Stomach (tissue), 9 donors: Measurements from ENCODE around the gene KRT13. TPM values are rescaled to one million over a fixed set of nuclear protein-coding genes. Genes with fewer than 3 reads are reported as not detected.
A peak's percentile ranks its signal among the peaks of the same experiment; 100 is the strongest.

Experiments
- DNase-seq, 2 donors: peaks; one replicate each; pipeline versions ENCODE4 v3.0.0 to v3.0.0-alpha.2; 2013 to 2019
- H3K27ac ChIP-seq, 5 donors: fragments of 200-600 bp in 4 of 5; sonication (generic) in 4 of 5; one replicate each; pipeline ENCODE4 v1.5.1; 2013 to 2019; ENCODE audit warnings: mild to moderate bottlenecking in 1 of 5, moderate library complexity in 1 of 5
- H3K27me3 ChIP-seq, 3 donors: fragments of 200-600 bp; sonication (generic); one replicate each; pipeline ENCODE4 v1.5.1; 2017 to 2019; ENCODE audit warnings: mixed run types in 1 of 3
- H3K36me3 ChIP-seq, 4 donors: fragments of 200-600 bp; sonication (generic); 1 replicate in 3 of 4; 2 replicates in 1 of 4; pipeline ENCODE4 v1.5.1; 2016 to 2019
- H3K4me1 ChIP-seq, 4 donors: fragments of 200-600 bp; sonication (generic); one replicate each; pipeline ENCODE4 v1.5.1; 2016 to 2019
- H3K4me3 ChIP-seq, 4 donors: fragments of 200-600 bp; sonication (generic) in 3 of 4; one replicate each; pipeline ENCODE4 v1.5.1; 2016 to 2019; ENCODE audit warnings: mild to moderate bottlenecking in 1 of 4
- H3K9me3 ChIP-seq, 4 donors: fragments of 200-600 bp; sonication (generic); one replicate each; pipeline ENCODE4 v1.5.1; 2016 to 2019
- CTCF ChIP-seq, 7 experiments: fragments of 450-650 bp in 4 of 7; fragments of 200-600 bp in 3 of 7; sonication (generic) in 3 of 7; IDR thresholded peaks; one replicate each; pipeline ENCODE4 v1.5.1; 2016 to 2019; ENCODE audit warnings: antibody characterized with exemption in 7 of 7, control low read depth in 2 of 7, mild to moderate bottlenecking in 1 of 7
- EP300 ChIP-seq: sonication (generic); formaldehyde crosslinking; IDR thresholded peaks from one replicate; pipeline ENCODE4 v1.6.1; 2017; ENCODE audit warnings: antibody characterized with exemption
- POLR2A ChIP-seq, 4 donors: fragments of 450-650 bp; IDR thresholded peaks; one replicate each; pipeline ENCODE4 v1.6.1; 2016; ENCODE audit warnings: antibody characterized with exemption in 4 of 4, control low read depth in 2 of 4, mild to moderate bottlenecking in 1 of 4, moderate library complexity in 1 of 4
- POLR2AphosphoS5 ChIP-seq, 3 donors: sonication (generic); formaldehyde crosslinking; IDR thresholded peaks; one replicate each; pipeline ENCODE4 v1.6.1; 2016; ENCODE audit warnings: antibody characterized with exemption in 3 of 3
- WGBS, 5 donors: extraction: QIAGEN DNeasy Blood & Tissue Kit in 3 of 5; methylation state at CpG; one replicate each; pipeline versions ENCODE4 v1.1.5 to v1.1.7; 2013 to 2018; 5-methylcytosine and 5-hydroxymethylcytosine counted together
- intact Hi-C: fragments of 100-400 bp; cut with DNase I; formaldehyde crosslinking; loops from one replicate; pipeline ENCODE4 v1.15.1; 2023; ENCODE audit warnings: low total_unique reads
- polyA plus RNA-seq, 3 donors: library from polyadenylated mRNA; stranded (reverse); fragments of 200-250 nt; gene quantifications; one replicate each; pipeline ENCODE4 v1.2.3, GENCODE V29; 2013
- total RNA-seq, 5 donors: library from RNA; depleted of rRNA; stranded (reverse); fragments of >200 nt; gene quantifications; one replicate each; pipeline versions ENCODE4 v1.1.0 to v1.2.3, GENCODE V29; 2014 to 2016
- donor health status: healthy with polysubstance abuse.
- donor health status: Bipolar disorder and iron deficiency.
- donor health status: healthy.

The KRT13 gene
- total and polyA plus RNA-seq, 8 donors, result 1.1 to 12,460 (median 16.2) TPM; not detected in 1

GRCh38 chr17:41523225-41523593 is 17.8 kb upstream of the KRT13 start:
- 40 to 55% (median 53%) methylated on average over 4 of the region's 4 CpGs for WGBS, 5 donors
- no peak for DNase-seq
- Histone ChIP-seq H3K36me3 (peaks cover 0 to 20% (median 16%) of the 10 kb centered on the region in 4 donors), H3K4me1 (peaks cover 8 to 63% (median 42%) of the 10 kb centered on the region in 4 donors), H3K27me3 (peaks cover 0 to 39% (median 16%) of the 10 kb centered on the region in 3 donors), H3K9me3 (no peaks in the 10 kb centered on the region), H3K27ac (peak overlapping the region in 3 of 5 donors; percentile 49 to 73 (median 72)), H3K4me3 (no peak overlapping the region)
- no peak for TF ChIP-seq POLR2A (IDR thresholded peaks at IDR 0.05)
- no peak for TF ChIP-seq POLR2AphosphoS5 (IDR thresholded peaks at IDR 0.05)
- no peak for TF ChIP-seq EP300
- TF ChIP-seq CTCF (IDR thresholded peaks at IDR 0.05), result no peak
- intact Hi-C loops, result no loop called here

- intact Hi-C loops, result no loop called here
- no peaks in the 10 kb centered on the region for H3K9me3 ChIP-seq
- H3K36me3 ChIP-seq, result peaks cover 0 to 20% (median 16%) of the 10 kb centered on the region in 4 donors
- peaks cover 0 to 33% (median 10%) of the 10 kb centered on the region in 3 donors for H3K27me3 ChIP-seq
- peaks cover 4 to 57% (median 36%) of the 10 kb centered on the region in 4 donors for H3K4me1 ChIP-seq
- TF ChIP-seq CTCF (IDR thresholded peaks at IDR 0.05) (no peak), POLR2A (IDR thresholded peaks at IDR 0.05) (no peak), POLR2AphosphoS5 (IDR thresholded peaks at IDR 0.05) (peak in 1 of 3 donors; percentile 36), EP300 (no peak)
- DNase-seq, result peak in 1 of 2 donors; percentile 79
- WGBS, 5 donors, result 57 to 76% (median 67%) methylated on average over 10 to 12 of the region's 12 CpGs
- peak overlapping the region; percentile 32 to 73 (median 65) for H3K27ac ChIP-seq
- H3K4me3 ChIP-seq, result no peak overlapping the region
Observed at GRCh38 chr17:41522301-41523224, 17.2 kb upstream of the KRT13 start.

- Histone ChIP-seq H3K4me3 (no peak overlapping the region), H3K9me3 (no peaks in the 10 kb centered on the region), H3K27me3 (peaks cover 0 to 24% (median 1%) of the 10 kb centered on the region in 3 donors), H3K36me3 (peaks cover 0 to 20% (median 16%) of the 10 kb centered on the region in 4 donors), H3K4me1 (peaks cover 4 to 51% (median 33%) of the 10 kb centered on the region in 4 donors), H3K27ac (peak overlapping the region; percentile 32 to 73 (median 65))
- WGBS, 5 donors, result 54 to 62% (median 59%) methylated on average over 6 of the region's 6 CpGs
- peak; percentile 51 to 92 for DNase-seq
- intact Hi-C loops, result no loop called here
- peak in 1 of 3 donors; percentile 44 for TF ChIP-seq POLR2AphosphoS5 (IDR thresholded peaks at IDR 0.05)
- no peak for TF ChIP-seq EP300
- no peak for TF ChIP-seq POLR2A (IDR thresholded peaks at IDR 0.05)
Observed at GRCh38 chr17:41521574-41522261, 16.3 kb upstream of the KRT13 start.

GRCh38 chr17:41520821-41521521 is 15.6 kb upstream of the KRT13 start:
- peak in 1 of 2 donors; percentile 63 for DNase-seq
- Histone ChIP-seq H3K9me3 (no peaks in the 10 kb centered on the region), H3K36me3 (peaks cover 0 to 20% (median 16%) of the 10 kb centered on the region in 4 donors), H3K27ac (peak overlapping the region in 4 of 5 donors; percentile 1 to 73 (median 60)), H3K27me3 (peaks cover 0 to 22% (median 0%) of the 10 kb centered on the region in 3 donors), H3K4me1 (peaks cover 4 to 51% (median 33%) of the 10 kb centered on the region in 4 donors), H3K4me3 (no peak overlapping the region)
- 33 to 42% (median 36%) methylated on average over 10 of the region's 10 CpGs for WGBS, 5 donors
- TF ChIP-seq CTCF (IDR thresholded peaks at IDR 0.05), result no peak
- TF ChIP-seq POLR2AphosphoS5 (IDR thresholded peaks at IDR 0.05), result no peak
- TF ChIP-seq POLR2A (IDR thresholded peaks at IDR 0.05), result no peak
- no peak for TF ChIP-seq EP300
- intact Hi-C loops, result no loop called here
